Astrocyte of the spinal cord (primary cell): ENCODE measurements around the gene CSAG1.
"Not testable (repeated sequence)": the region's sequence is repeated elsewhere in the genome, so short reads cannot be mapped to it uniquely, and the experiment has no call there.

Source experiments
- DNase-seq: peaks from one replicate; pipeline ENCODE4 v3.0.0; 2011; ENCODE audit warnings: low read depth, low spot score
- H3K4me3 ChIP-seq: 2 replicates; pipeline ENCODE4 v1.5.1; 2011; ENCODE audit warnings: low read depth, mild to moderate bottlenecking, low read length, moderate library complexity
- CTCF ChIP-seq: IDR thresholded peaks from 2 replicates; pipeline ENCODE4 v1.5.1; 2012; ENCODE audit warnings: low read depth, mild to moderate bottlenecking, low read length, inconsistent platforms
- in situ Hi-C: cut with HindIII; loops from 2 replicates; pipeline ENCODE4 v1.10.0; 2017; ENCODE audit warnings: low sequenced_read_pairs

Gene CSAG1

GRCh38 chrX:152733261-152733975 is at the start of gene CSAG1, which contains the start of gene MAGEA12:
CSAG1 (minus strand) TSS chrX:152733721; CDS start chrX:152732460, 1,261 bp downstream.
MAGEA12 (plus strand) TSS chrX:152733757; CDS start chrX:152736162, 2,405 bp downstream.
- no peak for TF ChIP-seq CTCF
- DNase-seq: no peak
- in situ Hi-C loops: no loop called here
- H3K4me3 ChIP-seq: no peak within 1 kb of the TSS

- in situ Hi-C loops, DNase-seq, H3K4me3 ChIP-seq: not testable (repeated sequence)
Measured at GRCh38 chrX:152769549-152770289, 36.2 kb upstream of the CSAG1 start, which contains the start of gene MAGEA6. MAGEA6 (minus strand) TSS chrX:152769689; CDS start chrX:152767650, 2,039 bp downstream.

- H3K4me3 ChIP-seq, in situ Hi-C loops, DNase-seq: not testable (repeated sequence)
Measured at GRCh38 chrX:152766562-152766961, 33.0 kb upstream of the CSAG1 start.

- DNase-seq, H3K4me3 ChIP-seq, in situ Hi-C loops: not testable (repeated sequence)
Measured at GRCh38 chrX:152761582-152761981, 28.1 kb upstream of the CSAG1 start.

GRCh38 chrX:152759544-152759943 is 26.0 kb upstream of the CSAG1 start:
- DNase-seq, H3K4me3 ChIP-seq, in situ Hi-C loops: not testable (repeated sequence)

GRCh38 chrX:152758918-152759317 is 25.4 kb upstream of the CSAG1 start, which contains the start of gene CSAG3:
CSAG3 (plus strand) TSS chrX:152759218.
- DNase-seq, in situ Hi-C loops, H3K4me3 ChIP-seq: not testable (repeated sequence)

GRCh38 chrX:152754871-152755270 is 21.4 kb upstream of the CSAG1 start:
- H3K4me3 ChIP-seq, in situ Hi-C loops, DNase-seq: not testable (repeated sequence)

GRCh38 chrX:152753686-152754650 is 20.4 kb upstream of the CSAG1 start, which contains the start of gene MAGEA2:
MAGEA2 (minus strand) TSS chrX:152753842; CDS start chrX:152751363, 2,479 bp downstream.
- in situ Hi-C loops, H3K4me3 ChIP-seq, DNase-seq: not testable (repeated sequence)

- in situ Hi-C loops: no loop called here
- TF ChIP-seq CTCF: no peak
- H3K4me3 ChIP-seq: no peak overlapping the region
- DNase-seq: no peak
Measured at GRCh38 chrX:152738560-152738959, 5.0 kb upstream of the CSAG1 start.

GRCh38 chrX:152736528-152736927 is 3.0 kb upstream of the CSAG1 start:
- in situ Hi-C loops: not testable (repeated sequence)

More at GRCh38 chrX:152736528-152736927, 3.0 kb upstream of the CSAG1 start:
- not testable (repeated sequence) for DNase-seq, H3K4me3 ChIP-seq
